Suprapubic skin (tissue), 2 donors: ENCODE measurements around the gene DNMT3A.

Source experiments
- EP300 ChIP-seq: sonication (generic); formaldehyde crosslinking; IDR thresholded peaks from one replicate; pipeline ENCODE4 v1.6.1; 2017; ENCODE audit warnings: antibody characterized with exemption
- POLR2A ChIP-seq, 2 donors: fragments of 450-650 bp; IDR thresholded peaks; one replicate each; pipeline ENCODE4 v1.6.1; 2017; ENCODE audit warnings: antibody characterized with exemption in 2 of 2, mild to moderate bottlenecking in 2 of 2, moderate library complexity in 2 of 2

DNA sequence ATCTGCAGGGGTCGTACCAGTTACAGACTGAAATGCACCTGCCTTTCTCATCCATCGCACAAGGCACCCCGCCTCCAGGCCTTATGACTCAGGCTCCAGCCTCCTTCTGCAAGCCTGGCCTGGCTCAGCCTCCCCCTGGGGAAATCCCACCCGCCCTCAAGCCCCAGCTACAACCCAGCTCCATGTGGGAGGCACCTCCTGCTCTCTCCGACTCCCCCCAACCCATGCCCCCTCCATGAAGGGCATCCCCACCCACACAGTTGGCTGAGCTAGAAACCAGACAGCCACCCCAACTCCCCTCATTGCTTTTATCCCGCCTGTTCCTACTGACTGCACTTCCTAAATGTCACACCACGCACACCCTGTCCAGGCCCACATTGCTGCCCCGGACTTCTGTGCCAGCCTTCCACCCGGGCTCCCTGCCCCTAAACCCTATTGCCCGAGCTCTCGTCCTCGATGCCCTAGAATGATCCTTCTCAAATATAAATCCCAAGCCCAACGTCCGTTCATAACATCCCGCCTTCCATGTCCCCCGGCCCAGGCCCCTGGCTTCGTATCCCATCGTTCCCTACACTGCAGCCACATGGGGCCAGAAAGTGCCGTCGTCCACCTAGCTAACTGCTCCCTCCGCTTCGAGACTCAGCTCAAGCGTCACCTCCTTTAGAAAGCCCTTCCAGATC, 9.9 kb downstream of the DNMT3A start:
- no peak for TF ChIP-seq EP300
- TF ChIP-seq POLR2A (IDR thresholded peaks at IDR 0.05): no peak
